Adipocyte (in vitro differentiated cells): ENCODE data around the gene APOB.

Experiments
- DNase-seq: peaks from one replicate; pipeline ENCODE4 v3.0.0-alpha.2; 2015; ENCODE audit warnings: low read depth
- H3K27me3 ChIP-seq: replicated peaks from 2 replicates; pipeline ENCODE4 v1.7.0; 2013; ENCODE audit warnings: mild to moderate bottlenecking, low read length, moderate library complexity; ENCODE audit not compliant: control insufficient read depth, insufficient read depth
- H3K36me3 ChIP-seq: 2 replicates; pipeline ENCODE4 v1.7.0; 2013; ENCODE audit warnings: low read length, mild to moderate bottlenecking, moderate library complexity; ENCODE audit not compliant: control insufficient read depth, insufficient read depth, severe bottlenecking
- H3K4me1 ChIP-seq: 2 replicates; pipeline ENCODE4 v1.7.0; 2013; ENCODE audit warnings: mild to moderate bottlenecking, low read length, moderate library complexity; ENCODE audit not compliant: control insufficient read depth, insufficient read depth
- H3K4me3 ChIP-seq: 2 replicates; pipeline ENCODE4 v1.7.0; 2013; ENCODE audit warnings: mild to moderate bottlenecking, low read length, moderate library complexity
- H3K9ac ChIP-seq: 2 replicates; pipeline ENCODE4 v1.7.0; 2013; ENCODE audit warnings: mild to moderate bottlenecking, low read length, moderate library complexity
- H3K9me3 ChIP-seq: 2 replicates; pipeline ENCODE4 v1.7.0; 2013; ENCODE audit warnings: mild to moderate bottlenecking, low read length, moderate library complexity; ENCODE audit not compliant: control insufficient read depth

The APOB gene

GRCh38 chr2:21059885-21060610 is 16.2 kb upstream of the APOB start:
- no peak for DNase-seq
- H3K27me3 ChIP-seq: peaks cover 33% of the 10 kb centered on the region
- no peak overlapping the region for H3K9ac ChIP-seq
- H3K4me1 ChIP-seq: no peaks in the 10 kb centered on the region
- no peaks in the 10 kb centered on the region for H3K9me3 ChIP-seq
- H3K4me3 ChIP-seq: no peak overlapping the region
- no peaks in the 10 kb centered on the region for H3K36me3 ChIP-seq

GRCh38 chr2:21057097-21057496 is 13.2 kb upstream of the APOB start:
- H3K4me1 ChIP-seq: peaks cover 2% of the 10 kb centered on the region
- no peaks in the 10 kb centered on the region for H3K9me3 ChIP-seq
- H3K36me3 ChIP-seq: no peaks in the 10 kb centered on the region
- H3K9ac ChIP-seq: no peak overlapping the region
- peaks cover 26% of the 10 kb centered on the region for H3K27me3 ChIP-seq
- H3K4me3 ChIP-seq: no peak overlapping the region
- no peak for DNase-seq

GRCh38 chr2:21055879-21056790 is 12.3 kb upstream of the APOB start:
- no peak overlapping the region for H3K4me3 ChIP-seq

GRCh38 chr2:21055451-21055850 is 11.6 kb upstream of the APOB start:
- Histone ChIP-seq H3K4me1 (peaks cover 5% of the 10 kb centered on the region), H3K9me3 (peaks cover 4% of the 10 kb centered on the region), H3K36me3 (no peaks in the 10 kb centered on the region), H3K9ac (no peak overlapping the region), H3K27me3 (peaks cover 26% of the 10 kb centered on the region), H3K4me3 (no peak overlapping the region)
- no peak for DNase-seq

More at GRCh38 chr2:21055879-21056790, 12.3 kb upstream of the APOB start:
- Histone ChIP-seq H3K9me3 (peaks cover 4% of the 10 kb centered on the region), H3K9ac (no peak overlapping the region), H3K36me3 (no peaks in the 10 kb centered on the region), H3K4me1 (peaks cover 5% of the 10 kb centered on the region), H3K27me3 (peaks cover 26% of the 10 kb centered on the region)
- no peak for DNase-seq

GRCh38 chr2:21054011-21054410 is 10.1 kb upstream of the APOB start:
- Histone ChIP-seq H3K4me3 (no peak overlapping the region), H3K27me3 (peaks cover 19% of the 10 kb centered on the region), H3K4me1 (peaks cover 5% of the 10 kb centered on the region), H3K36me3 (no peaks in the 10 kb centered on the region), H3K9me3 (peaks cover 4% of the 10 kb centered on the region), H3K9ac (no peak overlapping the region)
- DNase-seq: no peak

GRCh38 chr2:21052044-21052443 is 8.2 kb upstream of the APOB start:
- peaks cover 18% of the 10 kb centered on the region for H3K27me3 ChIP-seq
- H3K9ac ChIP-seq: no peak overlapping the region
- peaks cover 5% of the 10 kb centered on the region for H3K4me1 ChIP-seq
- no peaks in the 10 kb centered on the region for H3K36me3 ChIP-seq
- peaks cover 4% of the 10 kb centered on the region for H3K9me3 ChIP-seq
- H3K4me3 ChIP-seq: no peak overlapping the region
- DNase-seq: no peak

GRCh38 chr2:21050164-21050563 is 6.3 kb upstream of the APOB start:
- Histone ChIP-seq H3K4me1 (peaks cover 5% of the 10 kb centered on the region), H3K36me3 (no peaks in the 10 kb centered on the region), H3K9ac (no peak overlapping the region), H3K9me3 (peaks cover 4% of the 10 kb centered on the region), H3K27me3 (peaks cover 10% of the 10 kb centered on the region), H3K4me3 (no peak overlapping the region)
- DNase-seq: no peak

GRCh38 chr2:21047141-21048009 is 3.5 kb upstream of the APOB start:
- DNase-seq: no peak
- no peak overlapping the region for H3K9ac ChIP-seq
- H3K36me3 ChIP-seq: no peaks in the 10 kb centered on the region
- H3K27me3 ChIP-seq: no peaks in the 10 kb centered on the region
- H3K4me1 ChIP-seq: peaks cover 13% of the 10 kb centered on the region
- peaks cover 4% of the 10 kb centered on the region for H3K9me3 ChIP-seq
- H3K4me3 ChIP-seq: no peak overlapping the region

GRCh38 chr2:21046506-21046905 is 2.6 kb upstream of the APOB start:
- Histone ChIP-seq H3K36me3 (no peaks in the 10 kb centered on the region), H3K27me3 (no peaks in the 10 kb centered on the region), H3K9me3 (peaks cover 2% of the 10 kb centered on the region), H3K9ac (no peak overlapping the region), H3K4me3 (no peak overlapping the region), H3K4me1 (peaks cover 16% of the 10 kb centered on the region)
- no peak for DNase-seq

GRCh38 chr2:21044694-21045371 is 960 bp upstream of the APOB start:
- Histone ChIP-seq H3K4me3 (no peak overlapping the region), H3K36me3 (no peaks in the 10 kb centered on the region), H3K4me1 (peaks cover 28% of the 10 kb centered on the region), H3K9me3 (no peaks in the 10 kb centered on the region), H3K27me3 (no peaks in the 10 kb centered on the region), H3K9ac (no peak overlapping the region)
- no peak for DNase-seq
